ENCODE results near the gene BCCIP. TPM values are rescaled to one million over a fixed set of nuclear protein-coding genes. Genes with fewer than 3 reads are reported as not detected.

The BCCIP gene
- total RNA-seq, 1 donor from 2014 or later: 58.7 TPM

GRCh38 chr10:125797994-125798662, 25.2 kb upstream of the BCCIP start:
- no peak for DNase-seq (ENCODE audit: low spot score)

- DNase-seq (ENCODE audit: low spot score): no peak
Measured at GRCh38 chr10:125799451-125800182, 23.7 kb upstream of the BCCIP start.

GRCh38 chr10:125801574-125801973, 21.8 kb upstream of the BCCIP start:
- no peak for DNase-seq (ENCODE audit: low spot score)

- no peak for DNase-seq (ENCODE audit: low spot score)
Measured at GRCh38 chr10:125802131-125802530, 21.2 kb upstream of the BCCIP start.

GRCh38 chr10:125802739-125803138, 20.6 kb upstream of the BCCIP start:
- no peak for DNase-seq (ENCODE audit: low spot score)

- DNase-seq (ENCODE audit: low spot score): no peak
Measured at GRCh38 chr10:125808047-125808446, 15.3 kb upstream of the BCCIP start.

GRCh38 chr10:125811251-125811650, 12.1 kb upstream of the BCCIP start:
- no peak for DNase-seq (ENCODE audit: low spot score)

- DNase-seq (ENCODE audit: low spot score): no peak
Measured at GRCh38 chr10:125812128-125812750, 11.1 kb upstream of the BCCIP start.

GRCh38 chr10:125815764-125816163, 7.6 kb upstream of the BCCIP start:
- DNase-seq (ENCODE audit: low spot score): no peak

GRCh38 chr10:125816548-125816947, 6.8 kb upstream of the BCCIP start:
- DNase-seq (ENCODE audit: low spot score): no peak

- DNase-seq (ENCODE audit: low spot score): no peak
Measured at GRCh38 chr10:125817337-125817946, 5.9 kb upstream of the BCCIP start.

- DNase-seq (ENCODE audit: low spot score): no peak
Measured at GRCh38 chr10:125820701-125821100, 2.6 kb upstream of the BCCIP start.

GRCh38 chr10:125823663-125824251, 411 bp downstream of the BCCIP start:
- DNase-seq (ENCODE audit: low spot score): no peak

- no peak for DNase-seq (ENCODE audit: low spot score)
Measured at GRCh38 chr10:125824736-125825135, 1.4 kb downstream of the BCCIP start.

GRCh38 chr10:125827133-125827532, 3.8 kb downstream of the BCCIP start:
- no peak for DNase-seq (ENCODE audit: low spot score)

- DNase-seq (ENCODE audit: low spot score): no peak
Measured at GRCh38 chr10:125828311-125828710, 5.0 kb downstream of the BCCIP start.

GRCh38 chr10:125836746-125837145, 13.4 kb downstream of the BCCIP start:
- DNase-seq (ENCODE audit: low spot score): no peak

GRCh38 chr10:125838802-125839575, 15.6 kb downstream of the BCCIP start:
- DNase-seq (ENCODE audit: low spot score): no peak

- no peak for DNase-seq (ENCODE audit: low spot score)
Measured at GRCh38 chr10:125840406-125840805, 17.1 kb downstream of the BCCIP start.

- no peak for DNase-seq (ENCODE audit: low spot score)
Measured at GRCh38 chr10:125840955-125841354, 17.6 kb downstream of the BCCIP start.

- no peak for DNase-seq (ENCODE audit: low spot score)
Measured at GRCh38 chr10:125843603-125844329, 20.4 kb downstream of the BCCIP start.
